CD4-positive, alpha-beta T cell treated with Interleukin-17A for 1 hour (primary cell): ENCODE measurements around the gene GLUD1.
"Not testable (repeated sequence)": the region's sequence is repeated elsewhere in the genome, so short reads cannot be mapped to it uniquely, and the experiment has no call there.

Source experiments
- DNase-seq: peaks from one replicate; pipeline ENCODE4 v3.0.0-alpha.2; 2020

Gene GLUD1

GRCh38 chr10:87089746-87090145 is 4.9 kb downstream of the GLUD1 start:
- no peak for DNase-seq

DNA sequence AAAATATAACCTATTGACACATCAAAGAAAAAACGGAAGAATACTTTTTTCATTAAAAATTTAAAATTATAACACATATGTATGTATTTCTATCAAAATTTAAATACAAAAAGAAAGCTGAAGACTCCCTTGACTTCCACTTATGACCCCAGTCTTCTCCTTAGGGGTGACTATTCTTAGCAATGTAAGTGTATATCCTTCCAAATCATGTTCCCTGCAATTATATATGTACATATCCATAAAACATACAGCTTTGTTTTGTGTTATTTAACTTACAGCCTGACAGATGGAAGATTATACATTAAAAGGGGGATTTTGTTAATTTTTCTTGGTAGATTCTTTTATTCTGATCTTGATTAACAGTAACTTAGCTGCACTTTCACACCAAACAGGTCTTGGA is 9.1 kb downstream of the GLUD1 start:
- no peak for DNase-seq

GRCh38 chr10:87084291-87084782 is 10.3 kb downstream of the GLUD1 start:
- peak; percentile 67 for DNase-seq

DNA sequence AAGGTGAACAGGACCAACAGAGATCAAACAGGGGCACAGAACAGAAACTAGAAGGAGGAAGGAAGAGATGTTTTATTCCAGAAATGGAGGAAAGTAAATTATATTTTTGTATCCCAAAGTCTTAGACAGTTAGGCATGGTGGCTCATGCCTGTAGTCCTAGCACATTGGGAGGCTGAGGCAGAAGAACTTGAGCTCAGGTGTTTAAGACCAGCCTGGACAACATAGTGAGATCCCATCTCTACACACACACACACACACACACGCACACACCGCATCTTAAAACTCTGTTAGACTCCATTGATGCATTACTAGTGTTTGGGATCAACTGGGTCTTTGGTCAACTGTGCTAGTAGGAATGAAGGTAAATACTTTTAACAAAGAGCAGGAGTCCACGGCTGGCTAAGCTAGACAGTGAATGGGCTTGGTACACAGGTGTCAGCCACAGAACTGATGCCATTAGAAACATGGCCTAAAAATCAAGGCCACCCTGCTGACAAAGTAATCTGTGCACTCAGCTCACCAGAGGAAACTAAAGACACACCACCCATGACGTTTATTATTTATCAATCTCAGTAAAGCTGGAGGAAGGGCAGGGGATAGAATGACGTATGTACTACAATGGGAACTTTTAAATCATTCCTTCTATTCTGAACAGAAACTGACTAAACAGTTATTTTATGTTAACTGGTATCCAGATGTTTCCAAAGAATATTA is 10.9 kb downstream of the GLUD1 start:
- peak; percentile 68 for DNase-seq

- not testable (repeated sequence) for DNase-seq
These were observed 12.4 kb downstream of the GLUD1 start for GRCh38 chr10:87082219-87082618.

DNA sequence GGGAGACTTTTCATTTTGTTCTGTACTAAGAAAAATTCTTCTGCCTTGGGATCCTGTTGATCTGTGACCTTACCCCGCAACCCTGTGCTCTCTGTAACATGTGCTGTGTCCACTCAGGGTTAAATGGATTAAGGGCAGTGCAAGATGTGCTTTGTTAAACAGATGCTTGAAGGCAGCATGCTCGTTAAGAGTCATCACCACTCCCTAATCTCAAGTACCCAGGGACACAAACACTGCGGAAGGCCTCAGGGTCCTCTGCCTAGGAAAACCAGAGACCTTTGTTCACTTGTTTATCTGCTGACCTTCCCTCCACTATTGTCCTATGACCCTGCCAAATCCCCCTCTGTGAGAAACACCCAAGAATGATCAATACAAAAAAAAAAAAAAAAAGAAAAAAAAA is 13.1 kb downstream of the GLUD1 start:
- DNase-seq, result not testable (repeated sequence)

DNA sequence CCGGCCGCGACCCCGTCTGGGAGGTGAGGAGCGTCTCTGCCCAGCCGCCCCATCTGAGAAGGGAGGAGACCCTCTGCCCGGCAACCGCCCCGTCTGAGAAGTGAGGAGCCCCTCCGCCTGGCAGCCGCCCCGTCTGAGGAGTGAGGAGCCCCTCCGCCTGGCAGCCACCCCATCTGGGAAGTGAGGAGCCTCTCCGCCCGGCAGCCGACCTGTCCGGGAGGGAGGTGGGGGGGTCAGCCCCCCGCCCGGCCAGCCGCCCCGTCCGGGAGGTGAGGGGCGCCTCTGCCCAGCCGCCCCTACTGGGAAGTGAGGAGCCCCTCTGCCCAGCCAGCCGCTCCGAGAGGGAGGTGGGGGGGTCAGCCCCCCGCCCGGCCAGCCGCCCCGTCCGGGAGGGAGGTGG is 14.0 kb downstream of the GLUD1 start:
- DNase-seq, result not testable (repeated sequence)

- DNase-seq, result no peak
These were observed 15.4 kb downstream of the GLUD1 start for GRCh38 chr10:87079106-87079836.

DNA sequence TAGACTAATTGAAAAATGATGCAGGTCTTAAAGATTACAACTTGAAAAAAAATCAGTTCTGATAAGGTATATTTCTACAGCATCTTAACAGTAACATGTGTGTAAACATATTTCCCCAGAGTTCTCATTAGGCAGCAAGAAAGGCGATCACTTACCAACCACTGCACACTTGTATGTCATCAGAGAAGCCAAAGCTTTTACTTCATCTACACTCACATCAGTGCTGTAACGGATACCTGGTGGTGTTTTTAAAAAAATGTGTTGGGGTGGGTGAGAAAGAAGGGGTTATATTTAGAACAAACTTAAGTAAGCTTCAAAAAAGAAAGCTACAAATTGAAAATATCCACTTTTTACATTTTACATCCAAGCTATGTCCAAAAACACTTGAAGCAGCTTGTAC is 18.2 kb downstream of the GLUD1 start:
- not testable (repeated sequence) for DNase-seq

DNA sequence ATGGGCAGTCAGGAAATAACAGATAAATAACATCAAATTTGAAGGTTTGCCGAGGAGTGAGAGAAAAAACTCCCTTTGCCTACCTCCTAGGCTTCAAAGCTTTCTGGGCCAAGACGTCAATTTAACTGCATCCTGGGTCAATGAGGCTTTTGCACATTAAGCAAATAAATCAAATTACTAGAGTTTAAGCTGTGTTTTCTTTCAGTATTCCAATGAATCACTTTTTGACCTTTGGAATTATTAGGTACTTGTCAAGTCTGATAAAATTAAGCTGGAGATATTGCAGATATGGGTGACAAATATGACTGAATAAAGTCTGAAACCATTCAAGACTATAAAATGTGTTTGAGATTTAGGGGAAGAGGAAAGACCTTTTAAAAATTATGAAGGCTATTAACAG is 22.2 kb downstream of the GLUD1 start:
- DNase-seq, result no peak

DNA sequence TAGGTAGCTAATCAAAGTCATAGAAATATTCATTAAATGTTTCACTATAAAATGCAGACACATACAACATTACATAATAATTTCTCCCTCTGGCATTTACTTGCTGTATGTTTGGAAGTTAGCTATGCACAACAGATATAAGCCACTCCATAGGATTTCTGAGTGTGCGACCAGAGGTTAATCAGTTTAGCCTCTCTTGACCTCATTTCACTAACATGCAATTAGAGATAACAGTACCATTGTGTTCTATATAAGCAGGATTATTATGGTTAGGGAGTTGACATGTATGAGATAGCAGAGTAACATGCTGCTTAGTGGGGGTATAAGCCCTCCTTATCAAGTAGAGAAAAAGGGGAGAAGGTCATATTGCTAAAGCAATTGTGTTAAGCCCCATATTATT is 26.4 kb downstream of the GLUD1 start:
- DNase-seq, result no peak

DNA sequence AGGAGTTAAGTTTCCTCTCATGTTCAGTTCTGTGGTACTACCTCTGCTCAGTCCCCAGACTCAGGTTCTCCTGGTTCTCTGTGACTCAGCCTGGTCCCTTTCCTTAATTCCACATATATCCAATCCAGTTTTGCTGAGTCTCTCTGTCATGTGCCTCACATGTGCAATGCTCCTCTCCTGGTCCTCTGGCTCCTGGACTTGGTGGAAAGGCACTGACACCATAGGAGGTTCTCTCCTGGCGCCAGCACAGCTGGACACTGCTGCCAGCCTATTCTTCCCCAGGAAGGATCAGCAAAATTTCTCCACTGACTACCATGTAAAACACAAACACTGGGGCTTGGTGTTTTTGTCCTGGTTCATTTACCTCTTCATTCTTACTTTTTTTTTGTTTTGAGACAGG is 27.8 kb downstream of the GLUD1 start:
- no peak for DNase-seq

DNA sequence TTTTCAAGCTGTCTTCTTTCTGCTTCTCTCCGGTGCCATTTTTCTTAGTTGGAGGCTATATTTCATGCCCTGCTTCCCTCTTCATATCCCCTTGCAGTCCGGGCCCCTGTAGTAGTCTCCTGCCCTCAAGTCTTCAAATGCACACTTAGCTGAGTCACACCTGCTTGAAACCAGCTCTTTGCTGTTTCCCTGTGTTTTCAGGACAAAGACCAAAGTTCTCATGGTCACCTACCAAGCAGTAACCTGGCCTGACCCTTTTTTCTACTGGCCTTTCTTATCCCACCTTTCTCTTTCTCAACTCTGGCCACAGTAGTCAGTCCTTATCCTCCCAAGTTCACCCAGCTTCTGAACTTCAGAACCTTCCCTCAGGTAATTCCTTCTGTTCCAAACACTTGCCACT is 28.5 kb downstream of the GLUD1 start:
- no peak for DNase-seq

DNA sequence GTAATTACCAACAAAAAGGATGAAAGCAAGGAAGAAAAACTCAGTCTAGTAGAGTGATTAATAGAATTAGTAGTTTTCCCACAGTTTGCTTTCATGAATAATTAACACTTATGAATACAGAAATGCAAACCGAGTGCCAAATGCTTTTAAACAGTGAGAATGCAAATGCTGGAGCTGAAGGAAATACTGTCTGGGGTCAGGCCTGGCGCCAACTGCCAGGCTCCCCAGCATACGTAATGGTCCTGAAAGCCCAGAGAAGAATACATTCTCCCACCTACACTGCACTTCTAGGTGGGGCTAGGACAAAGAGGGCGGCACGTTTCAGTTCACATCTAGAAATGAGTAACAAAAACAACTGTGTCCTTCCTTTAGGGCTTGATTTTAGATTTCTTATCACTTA is 30.0 kb downstream of the GLUD1 start:
- DNase-seq, result no peak

GRCh38 chr10:87060280-87060928 is 34.2 kb downstream of the GLUD1 start:
- no peak for DNase-seq

DNA sequence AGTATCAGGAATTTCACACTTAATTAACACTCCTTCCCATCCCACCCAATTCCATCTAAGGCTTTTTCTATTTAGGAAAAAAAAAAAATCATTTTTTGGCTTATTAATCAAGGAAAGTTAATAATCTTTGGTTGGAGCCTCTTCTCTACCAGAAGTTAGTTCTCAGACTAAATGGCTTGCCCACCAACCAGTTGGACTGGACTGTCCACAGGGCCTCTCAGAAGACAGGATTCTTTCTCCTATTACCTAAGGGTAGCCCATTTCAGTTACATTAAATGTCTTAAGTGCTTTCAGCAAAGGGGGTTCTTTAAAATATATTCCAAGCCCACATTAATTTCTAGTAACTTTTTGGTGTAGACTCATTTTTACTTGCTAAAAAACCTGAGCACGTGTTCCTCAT is 35.2 kb downstream of the GLUD1 start:
- DNase-seq, result no peak

DNA sequence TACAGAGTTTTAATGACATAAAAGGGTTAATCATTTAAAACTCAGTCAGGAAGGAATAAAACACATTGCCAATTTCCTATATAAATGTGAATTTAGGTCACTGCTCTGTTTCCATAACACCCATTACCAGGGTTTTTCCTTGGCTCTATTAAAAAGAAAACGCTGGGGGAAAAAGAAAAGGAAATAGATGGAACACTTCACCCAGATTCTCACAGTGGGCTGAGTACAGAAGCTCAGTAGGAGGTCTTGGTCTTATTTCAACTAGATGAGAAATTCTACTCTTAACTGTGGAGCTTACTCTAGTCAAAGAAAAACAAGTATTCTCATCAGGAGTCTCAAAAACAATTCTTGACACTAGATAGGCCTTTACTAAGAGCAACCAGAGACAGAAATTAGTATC is 36.5 kb downstream of the GLUD1 start:
- no peak for DNase-seq

DNA sequence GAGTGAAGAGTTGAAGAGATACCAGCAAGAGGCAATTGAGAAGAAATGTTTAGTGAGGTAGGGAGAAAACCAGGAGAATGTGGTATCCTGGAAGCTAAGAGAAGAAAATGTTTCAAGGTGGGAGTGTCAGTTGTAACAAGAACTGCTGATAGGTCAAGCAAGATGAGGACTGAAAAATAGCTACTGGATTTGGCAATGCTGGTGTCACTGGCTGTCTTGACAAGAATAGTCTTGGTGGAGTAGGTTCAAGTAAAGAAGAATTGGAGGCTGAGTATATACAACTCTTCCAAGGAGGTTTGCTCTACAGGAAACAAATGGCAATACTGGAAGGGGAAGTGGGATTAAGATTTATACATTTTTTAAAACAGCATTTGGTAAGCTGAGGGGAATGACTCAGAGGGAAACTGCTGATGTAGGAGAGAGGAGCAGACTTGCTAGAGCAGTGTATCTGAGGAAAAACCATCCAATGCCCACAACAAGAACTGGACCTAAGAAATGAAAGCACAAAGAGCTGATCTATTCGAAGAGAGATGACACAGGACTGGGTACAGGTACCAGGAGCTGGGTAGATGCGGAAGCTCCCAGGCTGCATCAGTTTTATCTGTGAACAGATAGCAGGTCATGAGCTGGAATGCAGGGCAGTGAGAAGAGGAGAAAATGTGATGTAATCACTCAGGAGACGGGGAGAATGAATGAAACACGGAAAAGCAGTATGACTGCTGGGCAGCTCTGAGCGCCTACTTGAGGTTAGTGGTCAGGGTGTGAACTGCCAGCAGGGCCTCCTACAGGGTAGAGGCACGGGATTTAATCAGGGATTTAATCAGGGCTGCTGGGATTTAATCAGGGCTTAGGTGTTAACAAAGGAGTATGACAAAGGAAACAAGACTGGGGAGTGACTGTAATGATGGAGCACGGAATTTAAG is 40.0 kb downstream of the GLUD1 start:
- no peak for DNase-seq

- no peak for DNase-seq
These were observed 41.0 kb downstream of the GLUD1 start for GRCh38 chr10:87053577-87054181.

DNA sequence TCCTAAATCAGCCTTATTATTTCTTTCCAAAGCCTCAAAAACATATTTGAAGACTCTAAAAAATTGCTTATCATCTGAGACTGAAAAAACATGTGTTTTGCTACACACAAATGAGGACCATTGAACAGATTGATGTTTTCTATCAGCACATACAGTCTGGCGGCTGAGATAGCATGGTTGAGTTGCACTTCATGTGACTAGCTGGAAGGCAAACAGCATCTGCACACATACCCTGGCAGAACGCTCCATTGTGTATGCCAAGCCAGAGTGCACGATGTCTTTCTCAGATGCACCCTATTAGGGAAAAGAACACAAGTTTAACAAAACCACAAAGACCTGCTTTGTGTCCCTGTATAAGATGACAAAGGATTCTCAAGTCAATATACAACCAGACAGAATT is 41.5 kb downstream of the GLUD1 start:
- DNase-seq, result no peak

GRCh38 chr10:87045434-87045938 is 49.2 kb downstream of the GLUD1 start:
- DNase-seq, result no peak

DNA sequence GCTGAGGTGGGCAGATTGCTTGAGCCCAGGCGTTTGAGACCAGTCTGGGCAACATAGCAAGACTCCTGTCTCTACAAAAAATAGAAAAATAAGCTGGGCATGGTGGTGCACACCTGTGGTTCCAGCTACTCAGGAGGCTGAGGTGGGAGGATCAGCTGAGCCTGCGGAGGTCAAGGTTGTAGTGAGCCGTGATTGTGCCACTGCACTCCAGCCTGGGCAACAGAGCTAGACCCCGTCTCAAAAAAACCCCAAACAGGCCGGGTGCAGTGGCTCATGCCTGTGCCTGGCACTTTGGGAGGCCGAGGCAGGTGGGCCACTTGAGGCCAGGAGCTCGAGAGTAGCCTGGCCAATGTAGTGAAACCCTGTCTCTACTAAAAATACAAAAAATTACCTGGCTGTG is 51.1 kb downstream of the GLUD1 start:
- DNase-seq, result not testable (repeated sequence)
